Limb (tissue), 2 donors: Measurements from ENCODE around the gene WDR74.
"Not testable (repeated sequence)": the region's sequence is repeated elsewhere in the genome, so short reads cannot be mapped to it uniquely, and the experiment has no call there.

Experiments used
- DNase-seq, 2 donors: peaks; one replicate each; pipeline ENCODE4 v3.0.0-alpha.2; 2016; ENCODE audit errors: extremely low spot score in 2 of 2

The WDR74 gene

DNA sequence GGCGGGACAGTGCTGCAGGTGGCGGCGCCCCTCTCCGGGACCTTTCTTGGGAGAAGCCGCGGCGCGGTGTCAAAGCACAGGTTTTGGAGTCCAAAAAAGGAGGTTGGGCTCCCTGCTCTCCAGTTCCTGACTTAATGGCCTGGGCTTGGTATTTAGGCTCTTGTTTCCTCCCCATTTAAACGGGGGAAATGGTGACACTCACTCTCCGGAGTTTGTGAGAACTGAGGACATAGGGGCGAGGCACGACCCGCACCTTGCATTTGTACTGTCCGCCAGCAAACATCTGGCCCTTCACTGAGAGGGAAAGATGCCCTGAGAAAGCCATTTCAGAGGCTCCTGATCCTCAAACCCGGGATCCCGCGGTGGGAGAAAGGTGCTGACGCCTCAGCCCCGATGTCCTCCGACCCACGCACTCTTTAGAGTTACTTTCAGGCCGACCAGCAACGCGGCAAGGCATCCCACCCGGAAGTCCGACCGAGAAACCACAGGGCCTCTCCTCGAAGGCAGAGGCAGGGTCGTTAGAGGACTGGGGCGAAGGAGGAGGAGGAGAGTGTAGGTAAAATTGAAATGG, 2.9 kb upstream of the WDR74 start:
- DNase-seq: peak in 1 of 2 donors; percentile 68

DNA sequence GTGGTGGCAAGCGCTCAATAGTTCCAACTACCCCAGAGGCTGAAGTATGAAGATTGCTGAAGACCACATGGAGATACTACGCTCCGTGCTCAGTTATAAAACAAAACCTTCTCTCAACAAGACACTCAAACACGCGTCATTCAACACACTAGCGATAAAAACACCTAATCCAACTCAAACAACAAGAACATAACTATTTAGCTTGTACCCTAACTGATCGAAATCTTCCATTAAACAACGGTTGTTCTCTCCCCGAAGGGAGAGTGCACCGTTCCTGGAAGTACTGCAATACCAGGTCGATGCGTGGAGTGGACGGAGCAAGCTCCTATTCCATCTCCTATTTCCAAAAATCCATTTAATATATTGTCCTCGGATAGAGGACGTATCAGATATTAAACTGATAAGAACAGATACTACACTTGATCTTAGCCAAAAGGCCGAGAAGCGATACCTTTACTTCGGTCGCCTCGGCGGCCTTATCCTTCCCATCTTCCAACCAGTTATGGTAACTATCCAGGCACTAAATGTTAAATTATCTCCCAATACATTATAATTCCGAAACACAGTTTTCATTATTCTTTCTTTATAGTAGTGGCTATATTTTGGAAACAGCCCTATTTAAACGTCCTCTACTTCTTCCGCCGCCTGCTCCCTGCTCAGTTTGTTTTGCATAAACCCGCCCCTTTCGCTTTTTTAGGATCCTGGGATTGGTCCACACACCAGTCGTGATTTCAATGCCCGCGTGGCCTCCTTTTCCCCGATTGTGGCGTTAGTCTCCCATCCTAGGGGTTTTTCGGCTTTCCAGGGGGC, 2.2 kb upstream of the WDR74 start:
- peak; percentile 91 to 98 for DNase-seq

DNA sequence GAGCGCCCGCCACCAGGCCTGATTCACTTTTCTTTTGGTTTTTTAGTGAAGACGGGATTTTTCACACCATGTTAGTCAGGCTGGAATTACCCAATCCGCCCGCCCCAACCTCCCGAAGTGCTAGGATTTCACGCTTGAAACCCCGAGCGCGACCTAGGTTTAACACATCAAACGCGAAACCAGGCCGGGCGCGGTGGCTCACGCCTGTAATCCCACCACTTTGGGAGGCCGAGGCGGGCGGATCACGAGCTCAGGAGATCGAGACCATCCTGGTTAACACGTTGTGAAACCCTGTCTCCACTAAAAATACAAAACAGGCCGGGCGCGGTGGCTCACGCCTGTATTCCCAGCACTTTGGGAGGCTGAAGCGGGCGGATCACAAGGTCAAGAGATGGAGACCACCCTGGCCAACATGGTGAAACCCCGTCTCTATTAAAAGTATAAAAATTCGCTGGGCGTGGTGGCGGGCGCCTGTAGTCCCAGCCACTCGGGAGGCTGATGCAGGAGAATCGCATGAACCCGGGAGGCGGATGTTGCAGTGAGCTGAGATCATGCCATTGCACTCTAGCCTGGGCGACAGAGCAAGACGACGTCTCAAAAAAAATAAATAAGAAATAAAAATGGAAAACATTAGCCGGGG, 1.5 kb upstream of the WDR74 start:
- peak in 1 of 2 donors; percentile 73 for DNase-seq

DNA sequence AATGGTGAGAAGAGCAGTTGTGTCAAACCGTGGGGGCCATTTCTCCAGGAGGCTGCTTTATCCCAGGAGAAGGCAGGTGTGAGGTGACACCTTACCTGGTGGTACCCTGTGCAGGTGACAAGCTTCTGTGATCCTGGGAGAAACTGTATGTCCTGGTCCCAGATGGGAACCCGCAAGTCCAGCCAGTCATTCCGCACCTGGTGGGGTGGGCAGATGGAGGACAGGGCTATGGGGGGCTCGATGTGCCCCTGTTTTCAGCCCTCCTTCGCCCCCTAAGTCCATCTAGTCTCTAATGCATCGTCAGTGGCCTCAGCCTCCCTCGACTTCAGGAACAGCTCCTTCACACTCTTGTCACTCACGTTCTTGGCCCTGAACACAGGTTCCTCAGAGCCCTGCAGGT, 4.1 kb downstream of the WDR74 start:
- no peak for DNase-seq

DNA sequence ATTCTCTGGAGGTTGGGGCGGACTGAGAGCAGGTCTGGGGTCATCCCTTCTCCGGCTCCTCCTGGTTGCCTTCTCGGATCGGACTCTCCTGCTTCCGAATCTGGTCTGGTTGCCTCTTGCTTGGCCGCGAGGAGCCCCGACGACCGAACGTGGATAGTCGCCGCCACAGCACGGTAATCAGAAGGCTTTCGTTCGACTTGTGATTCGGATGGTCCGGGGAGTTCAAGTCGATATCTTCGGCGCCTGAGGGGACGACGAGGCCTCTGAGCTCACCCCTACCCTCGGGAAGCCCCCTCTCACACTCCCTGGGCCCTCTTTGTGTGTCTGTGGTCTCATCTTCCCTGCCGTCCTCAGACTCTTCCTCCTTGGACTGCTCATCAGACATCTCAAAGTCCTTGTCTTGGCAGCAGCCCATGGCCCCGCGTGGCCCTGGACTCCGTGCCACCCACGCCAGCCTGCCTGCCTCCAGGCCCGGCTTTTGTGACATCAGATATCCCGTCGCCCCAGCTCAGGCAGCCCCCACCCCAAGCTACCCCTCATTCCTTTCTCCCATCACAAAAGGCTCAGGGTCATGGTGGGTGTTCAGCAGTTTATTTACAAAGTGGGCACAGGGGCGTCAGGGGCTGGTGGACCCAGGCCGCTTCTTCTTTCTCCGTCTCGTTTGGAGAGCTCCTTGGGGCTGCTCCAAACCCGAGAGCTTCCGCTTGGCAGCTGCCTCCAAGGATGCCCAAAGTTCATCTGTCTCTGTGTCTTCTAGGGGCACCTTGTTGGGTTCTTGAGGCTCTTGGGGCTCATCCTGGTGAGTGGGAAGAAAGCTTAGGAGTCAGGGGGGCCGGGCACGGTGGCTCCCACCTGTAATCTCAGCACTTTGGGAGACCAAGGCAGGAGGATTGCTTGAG, 6.8 kb downstream of the WDR74 start, which contains the start of gene TEX54:
TSS of gene TEX54 (minus strand) at position 506 of the 899 bp plus-strand sequence.
- no peak for DNase-seq

DNA sequence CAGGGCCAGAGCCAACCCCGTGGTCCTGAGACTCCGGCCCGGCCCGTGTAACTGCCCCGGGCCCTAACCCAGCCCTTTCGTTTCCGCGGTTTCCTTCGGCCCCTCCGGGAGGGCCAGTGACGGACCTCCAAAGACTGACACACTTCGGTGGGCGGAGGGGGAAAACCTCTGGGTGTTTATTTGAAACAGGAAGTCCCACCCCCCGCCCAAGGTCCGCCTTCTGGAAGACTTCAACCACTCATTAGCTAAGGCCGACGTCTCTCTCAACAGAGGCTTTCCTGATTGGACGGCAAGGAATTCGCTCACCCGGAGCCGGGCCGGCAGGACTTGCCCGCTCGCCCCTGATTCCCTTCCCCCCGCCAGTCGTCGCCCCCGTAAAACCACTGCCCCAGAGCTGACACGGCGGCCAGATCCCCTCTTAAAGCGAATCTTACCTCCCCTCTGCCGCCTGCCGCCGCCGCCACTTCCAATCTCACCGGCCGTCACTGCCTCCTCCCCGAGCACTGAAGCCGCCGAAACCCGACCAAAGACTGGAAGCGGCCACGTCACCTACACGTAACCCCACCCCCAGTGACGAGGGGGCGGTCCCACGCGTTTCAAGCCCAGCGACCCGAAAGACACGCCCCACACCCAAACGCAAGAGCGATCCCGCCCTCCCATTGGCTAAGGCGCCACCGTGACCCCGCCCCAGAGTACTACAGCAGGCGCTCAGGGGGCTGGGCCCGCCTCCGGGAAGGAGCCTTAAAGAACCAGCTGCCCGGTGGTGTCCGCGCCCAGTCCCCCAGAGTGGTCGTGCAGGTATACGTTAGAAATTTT, 7.7 kb downstream of the WDR74 start, which contains the start of gene STX5:
TSS of gene STX5 (minus strand) at position 532 of the 816 bp plus-strand sequence. CDS start 808 bp downstream, outside the sequence.
- peak; percentile 99 to 100 for DNase-seq

DNA sequence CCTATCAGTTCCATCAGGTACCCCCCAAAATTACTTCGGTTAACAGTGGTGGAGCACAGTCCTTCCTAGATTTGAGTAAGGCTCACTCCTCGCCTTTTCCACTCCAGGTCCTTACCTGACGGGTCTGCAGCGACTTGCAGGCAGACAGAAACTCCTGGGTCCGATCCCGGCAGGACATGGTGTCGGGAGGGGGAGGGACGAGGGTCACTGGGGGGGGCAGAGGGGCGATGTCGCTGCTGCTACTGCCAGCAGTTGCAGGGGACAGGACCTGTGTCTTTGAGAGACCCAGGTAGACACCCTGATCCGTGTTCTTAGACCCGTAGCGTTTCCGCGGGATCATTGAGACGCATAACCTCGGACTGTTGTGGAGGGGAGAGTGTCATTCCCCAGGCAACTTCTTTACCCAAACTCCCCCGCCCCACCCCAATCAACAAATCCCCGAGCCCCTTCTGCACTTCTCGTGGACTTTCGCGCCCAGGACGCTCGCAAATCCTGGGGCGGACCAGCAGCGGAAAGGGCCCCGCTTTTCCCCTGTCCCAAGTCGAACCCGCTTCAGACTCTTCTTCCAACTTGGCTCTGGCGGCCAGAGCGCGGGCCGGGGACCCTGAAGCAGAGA, 8.4 kb downstream of the WDR74 start:
- no peak for DNase-seq

DNA sequence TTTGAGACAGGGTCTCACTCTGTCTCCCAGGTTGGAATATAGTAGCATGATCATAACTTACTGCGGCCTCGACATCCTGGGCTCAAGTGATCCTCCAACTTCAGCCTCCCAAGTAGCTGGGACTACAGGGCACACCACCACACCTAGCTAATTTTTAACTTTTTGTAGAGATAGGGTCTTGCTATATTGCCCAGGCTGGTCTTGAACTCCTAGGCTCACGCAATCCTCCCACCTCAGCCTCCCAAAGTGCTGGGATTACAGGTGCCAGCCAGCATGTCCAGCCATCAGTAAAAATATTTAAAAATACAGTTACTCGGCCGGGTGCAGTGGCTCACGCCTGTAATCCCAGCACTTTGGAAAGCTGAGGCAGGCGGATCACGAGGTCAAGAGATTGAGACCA, 11.3 kb downstream of the WDR74 start:
- DNase-seq: not testable (repeated sequence)

DNA sequence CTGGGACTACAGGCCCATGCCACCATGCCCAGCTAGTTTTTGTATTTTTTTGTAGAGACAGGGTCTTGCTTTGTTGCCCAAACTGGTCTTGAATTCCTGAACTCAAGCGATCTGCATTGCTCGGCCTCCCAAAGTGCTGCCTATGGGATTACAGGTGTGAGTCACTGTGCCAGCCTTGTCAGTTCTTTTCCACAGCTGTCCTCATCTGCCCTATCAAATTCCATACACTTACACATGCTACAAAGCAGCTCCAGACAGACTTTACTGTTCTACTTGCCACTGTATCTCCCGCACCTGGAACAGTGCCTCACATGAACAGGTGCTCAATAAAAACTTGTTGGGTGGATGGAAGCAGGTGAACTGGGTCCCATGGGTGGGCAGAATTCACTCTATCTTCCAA, 15.7 kb downstream of the WDR74 start:
- DNase-seq: no peak

DNA sequence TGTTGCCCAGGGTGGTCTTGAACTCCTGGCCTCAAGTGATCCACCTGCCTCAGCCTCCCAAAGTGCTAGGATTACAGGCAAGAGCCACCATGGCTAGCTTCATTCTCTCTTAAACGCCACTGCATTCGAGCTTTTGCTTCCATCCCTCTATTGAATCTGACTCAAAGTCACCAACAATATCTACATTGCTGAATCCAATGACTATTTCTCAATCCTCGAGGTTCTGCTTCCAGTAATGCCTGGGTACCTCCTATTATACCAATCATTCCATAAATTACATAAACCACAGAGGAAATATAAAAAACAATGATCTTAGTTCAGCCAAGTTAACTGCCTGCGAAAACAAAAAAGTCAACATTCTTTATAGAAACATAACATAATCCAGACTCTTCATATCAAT, 22.3 kb downstream of the WDR74 start:
- DNase-seq: no peak

DNA sequence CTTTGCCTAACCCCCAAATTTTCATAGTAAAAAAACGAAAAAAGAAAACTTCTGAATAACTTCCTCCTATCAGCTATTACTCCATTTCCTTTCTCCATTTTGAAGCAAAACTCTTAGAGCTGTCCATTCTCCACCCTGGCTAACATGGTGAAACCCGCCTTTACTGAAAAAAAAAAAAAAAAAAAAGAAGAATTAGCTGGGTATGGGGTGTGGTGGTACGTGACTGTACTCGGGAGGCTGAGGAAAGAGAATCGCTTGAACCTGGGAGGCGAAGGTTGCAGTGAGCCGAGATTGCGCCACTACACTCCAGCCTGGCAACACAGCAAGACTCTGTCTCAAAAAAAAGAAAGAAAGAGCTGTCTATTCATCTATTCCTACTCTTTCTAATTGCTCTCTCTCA, 22.8 kb downstream of the WDR74 start:
- DNase-seq: no peak

DNA sequence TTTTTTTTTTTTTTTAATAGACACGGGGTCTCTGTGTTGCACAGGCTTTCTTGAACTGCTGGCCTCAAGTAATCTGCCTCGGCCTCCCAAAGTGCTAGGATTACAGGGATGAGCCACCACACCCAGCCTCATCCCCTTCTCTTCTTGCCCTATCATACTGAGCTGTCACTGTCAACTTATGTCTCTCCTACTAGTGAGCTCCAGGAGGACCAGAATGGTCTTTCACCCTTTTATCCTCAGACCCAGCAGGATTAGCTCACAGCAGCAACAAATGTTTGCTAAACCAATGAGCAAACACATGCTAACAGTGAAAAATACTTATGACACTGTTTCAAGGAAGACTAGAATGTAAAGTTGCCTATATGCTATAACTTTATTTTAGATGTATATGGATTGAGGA, 27.7 kb downstream of the WDR74 start:
- no peak for DNase-seq

DNA sequence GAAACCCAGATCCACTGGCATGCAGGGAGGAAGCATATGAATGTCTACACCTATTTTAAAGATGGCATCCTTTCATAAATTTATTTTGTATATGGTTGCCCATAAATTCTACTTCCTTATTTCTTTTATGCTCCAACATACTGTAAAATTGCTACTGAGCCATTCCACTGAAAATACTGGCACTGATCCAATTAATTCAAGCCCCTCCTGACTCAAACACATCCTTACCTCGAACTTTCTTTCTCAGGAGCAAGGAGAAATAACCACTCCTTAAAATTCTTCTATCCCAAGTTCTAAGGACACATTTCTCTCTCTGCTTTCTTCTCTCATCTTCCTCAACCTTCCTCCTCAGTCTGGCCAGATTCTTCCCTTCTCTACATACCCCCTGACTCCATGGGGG, 28.6 kb downstream of the WDR74 start:
- no peak for DNase-seq

DNA sequence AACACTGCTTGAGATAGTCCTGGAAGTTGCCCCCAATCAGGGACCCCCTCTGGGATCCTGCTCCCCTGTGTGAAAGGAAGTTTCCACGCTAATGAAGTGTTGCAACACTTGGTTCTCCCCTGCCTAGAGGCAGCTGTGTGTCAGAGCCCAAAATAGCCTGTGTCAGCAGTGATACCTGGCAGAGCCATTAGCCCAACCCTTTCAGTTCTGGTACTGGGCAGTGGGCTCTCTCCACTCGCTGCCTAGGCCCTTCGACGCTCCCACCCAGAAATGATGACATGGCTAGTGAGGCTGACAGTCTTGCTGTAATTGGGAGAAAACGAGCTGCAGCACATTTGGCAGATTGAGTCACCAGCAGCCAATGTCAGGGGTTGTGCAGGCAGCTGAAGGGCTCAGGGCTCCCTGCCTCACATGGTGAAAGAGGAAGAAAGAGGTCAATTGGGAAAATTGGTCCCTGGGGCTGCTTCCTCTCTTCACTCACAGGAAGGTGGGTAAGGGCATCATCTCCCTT, 32.7 kb downstream of the WDR74 start:
- no peak for DNase-seq

DNA sequence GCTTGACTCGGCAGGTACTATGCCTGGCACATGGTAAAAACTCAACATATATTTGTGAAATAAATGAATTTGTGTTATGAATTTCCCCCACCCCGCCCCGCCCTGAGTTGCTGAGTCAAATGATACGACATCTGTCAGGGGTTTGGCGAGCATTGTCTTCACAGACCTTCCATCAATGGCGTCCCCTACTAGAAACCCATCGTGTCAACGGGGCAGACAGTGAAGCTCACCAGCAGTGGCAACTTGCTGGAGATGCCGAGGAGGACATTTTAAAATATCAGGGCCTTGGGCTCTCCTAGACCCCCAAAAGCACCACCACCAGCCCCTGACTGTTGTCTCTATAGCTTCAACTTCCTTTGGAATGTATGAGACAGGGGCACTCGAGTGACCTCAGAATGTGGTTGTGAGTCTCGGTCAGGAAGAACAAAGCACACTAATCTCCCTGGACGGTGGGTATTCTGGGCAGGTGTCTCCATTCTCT, 33.4 kb downstream of the WDR74 start:
- no peak for DNase-seq

DNA sequence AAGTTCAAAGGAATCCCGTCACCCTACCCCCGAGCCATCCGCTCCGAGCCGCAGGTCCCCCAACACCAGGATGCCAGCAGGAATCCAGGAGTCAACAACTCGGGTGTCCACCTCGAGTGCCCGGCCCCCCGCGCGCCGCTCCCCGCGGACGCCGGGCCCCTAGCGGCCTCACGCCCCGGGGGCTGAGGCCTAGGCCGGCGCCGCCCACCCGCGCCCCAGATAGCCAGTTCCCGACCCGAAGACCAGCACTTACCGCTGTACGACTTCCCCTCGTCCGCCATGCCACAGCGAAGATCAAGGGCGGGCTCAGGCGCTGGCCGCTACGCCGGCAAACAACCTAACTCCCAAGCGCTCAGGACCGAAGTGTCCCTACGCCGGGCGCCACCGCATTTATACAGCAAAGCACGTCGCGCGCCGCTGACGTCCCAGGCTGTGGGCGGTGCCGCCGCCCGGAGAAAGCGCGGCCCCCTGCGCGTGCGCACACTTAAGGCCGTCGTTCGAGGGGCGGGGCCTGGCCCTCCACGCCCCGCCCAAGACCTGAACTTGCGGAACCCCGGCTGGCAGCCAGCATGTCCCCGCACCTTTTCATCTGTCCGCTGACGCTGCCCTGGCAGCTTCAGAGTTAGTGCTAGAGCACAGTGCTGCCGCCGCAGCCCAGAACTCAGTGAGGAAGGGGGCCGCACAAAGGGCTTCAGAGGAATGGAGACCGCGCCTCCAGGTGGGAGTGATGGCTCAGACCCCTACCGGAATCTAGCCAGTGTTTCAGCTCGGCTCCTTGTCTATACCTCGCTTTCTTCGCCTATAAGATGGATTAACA, 34.1 kb downstream of the WDR74 start, which contains the start of gene NXF1:
TSS of gene NXF1 (minus strand) at position 365 of the 817 bp plus-strand sequence. CDS start at position 281, 84 bp downstream.
- DNase-seq: peak; percentile 97 to 98

DNA sequence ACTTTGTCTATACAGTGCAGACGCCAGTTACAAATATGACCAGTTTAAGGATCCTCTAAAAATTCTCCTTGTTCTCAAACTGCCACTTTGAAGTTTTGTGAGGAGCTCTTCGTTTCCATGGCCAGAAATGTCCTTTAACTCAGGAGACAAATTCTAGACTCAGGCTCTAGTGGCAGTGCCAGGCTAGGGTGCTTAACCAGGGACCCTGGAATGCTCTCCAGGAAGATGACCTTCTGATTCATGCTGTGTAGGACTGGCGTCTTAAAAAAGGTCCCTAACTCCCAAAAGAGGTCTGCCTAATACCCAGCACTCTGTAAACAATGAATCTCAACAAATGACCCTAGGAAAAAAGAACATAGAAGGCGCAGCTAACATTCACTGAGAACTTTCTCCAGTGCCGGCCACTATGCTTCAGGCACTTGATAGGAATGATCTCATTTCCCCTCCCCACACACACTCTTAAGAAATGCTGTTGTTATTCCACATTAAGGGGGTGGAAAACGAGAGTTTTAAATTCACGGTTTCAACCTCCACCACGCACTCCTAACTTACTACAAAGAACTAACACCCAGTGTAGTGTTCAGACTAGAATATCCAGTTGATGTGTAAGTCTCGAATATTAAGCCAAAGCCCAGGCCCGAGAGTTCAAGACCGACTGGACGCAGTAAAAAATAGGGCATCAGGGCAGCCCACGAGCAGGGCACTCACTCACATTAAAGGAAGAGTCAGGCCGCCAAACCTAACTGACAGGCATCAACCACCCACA, 34.9 kb downstream of the WDR74 start:
- no peak for DNase-seq

DNA sequence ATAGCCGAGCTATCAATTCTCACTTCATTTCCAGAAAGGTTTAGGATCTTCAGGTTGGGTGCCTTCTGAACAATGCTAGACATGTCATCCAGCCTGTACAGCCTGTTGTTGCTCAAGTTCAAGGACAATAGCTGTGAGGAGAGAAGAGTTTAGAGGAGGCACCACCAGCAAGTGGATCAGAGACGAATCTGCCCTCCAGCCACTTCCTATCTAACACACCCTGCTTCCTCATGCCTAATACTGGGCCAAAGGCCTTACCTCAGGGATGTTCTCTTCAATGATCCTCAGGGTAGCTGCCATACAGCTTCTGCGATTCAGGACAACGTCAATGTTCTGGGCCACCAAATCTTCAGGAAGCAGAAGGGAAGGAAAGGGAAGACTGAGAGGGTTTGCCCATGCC, 38.3 kb downstream of the WDR74 start:
- no peak for DNase-seq
